ENCODE data around the gene PSORS1C2. TPM values are rescaled to one million over a fixed set of nuclear protein-coding genes. Genes with fewer than 3 reads are reported as not detected.

PSORS1C2 gene
- polyA plus RNA-seq, 1 of the 3 experiments (the other 2 are of a cell fraction) = not detected

DNA sequence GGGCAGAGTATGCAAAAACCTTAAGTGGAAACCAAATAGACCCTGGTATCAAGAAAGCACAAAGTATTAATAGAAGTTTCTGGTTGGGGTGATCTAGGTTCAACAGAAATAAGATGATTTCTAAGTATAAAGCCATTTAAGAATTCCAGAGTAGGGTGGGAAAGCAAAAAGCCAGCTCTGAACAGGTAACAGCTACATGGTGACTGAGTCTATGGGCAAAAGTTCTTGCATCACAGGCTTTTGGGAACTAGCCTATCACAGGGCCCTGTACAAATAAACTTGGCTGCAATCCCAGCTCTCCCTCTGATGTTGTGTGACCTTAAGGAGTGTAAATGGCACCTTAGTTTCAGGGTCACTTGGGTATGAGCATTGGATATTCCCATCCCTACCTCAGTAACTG, 25.1 kb upstream of the PSORS1C2 start:
- Histone ChIP-seq H3K9me2 (no peaks in the 10 kb centered on the region), H3F3A (replicated peaks; ENCODE audit: insufficient read depth) (no peaks in the 10 kb centered on the region), H3K36me3 (replicated peaks in 1 of 2; ENCODE audit: control insufficient read depth in 1 of 2, insufficient read depth in 2 of 2, low read length in 1 of 2) (no peaks in the 10 kb centered on the region), H3K27me3 (ENCODE audit: insufficient read depth) (no peaks in the 10 kb centered on the region), H3K9ac (no peak overlapping the region), H2AFZ (ENCODE audit: low read depth) (no peak overlapping the region), H3K4me2 (no peak overlapping the region), H3K4me1 (ENCODE audit: control insufficient read depth in 1 of 2, insufficient read depth in 2 of 2, low read depth in 1 of 2, low read length in 1 of 2) (peaks cover 0 to 8% of the 10 kb centered on the region in 2 experiments; a peak in 1 of 4 replicates), H3K4me3 (ENCODE audit: low read depth in 2 of 2, low read length in 1 of 2) (no peak overlapping the region), H4K20me1 (ENCODE audit: insufficient read depth) (no peaks in the 10 kb centered on the region), H3K79me2 (ENCODE audit: insufficient read depth) (peaks cover 4% of the 10 kb centered on the region), H3K27ac (ENCODE audit: low read depth in 2 of 2, low read length in 1 of 2) (no peak overlapping the region), H3K9me3 (no peaks in the 10 kb centered on the region)
- ChIA-PET CTCF (no interaction called here), POLR2A (no interaction called here)
- TF ChIP-seq, protein P1, sequence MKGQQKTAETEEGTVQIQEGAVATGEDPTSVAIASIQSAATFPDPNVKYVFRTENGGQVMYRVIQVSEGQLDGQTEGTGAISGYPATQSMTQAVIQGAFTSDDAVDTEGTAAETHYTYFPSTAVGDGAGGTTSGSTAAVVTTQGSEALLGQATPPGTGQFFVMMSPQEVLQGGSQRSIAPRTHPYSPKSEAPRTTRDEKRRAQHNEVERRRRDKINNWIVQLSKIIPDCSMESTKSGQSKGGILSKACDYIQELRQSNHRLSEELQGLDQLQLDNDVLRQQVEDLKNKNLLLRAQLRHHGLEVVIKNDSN (IDR thresholded peaks at IDR 0.05; ENCODE audit: borderline replicate concordance, low read depth) = no peak
- TF ChIP-seq TAF1 (IDR thresholded peaks at IDR 0.05; ENCODE audit: borderline replicate concordance, low read depth, low read length) (no peak), FOSL2 (IDR thresholded peaks at IDR 0.05; ENCODE audit: borderline replicate concordance, low read depth) (no peak), ELF1 (IDR thresholded peaks at IDR 0.05) (no peak), FOXM1 (IDR thresholded peaks at IDR 0.05; ENCODE audit: low read depth) (no peak), RFX5 (IDR thresholded peaks at IDR 0.05; ENCODE audit: low read length) (no peak), JUND (IDR thresholded peaks at IDR 0.05) (no peak), EP300 (IDR thresholded peaks at IDR 0.05; ENCODE audit: borderline replicate concordance in 1 of 2, low read depth in 1 of 2, low read length in 1 of 2) (no peak), TEAD4 (IDR thresholded peaks at IDR 0.05; ENCODE audit: borderline replicate concordance, insufficient read depth) (no peak), CHD2 (IDR thresholded peaks at IDR 0.05; ENCODE audit: low read length, partially characterized antibody) (no peak)
- TF ChIP-seq, protein P2, sequence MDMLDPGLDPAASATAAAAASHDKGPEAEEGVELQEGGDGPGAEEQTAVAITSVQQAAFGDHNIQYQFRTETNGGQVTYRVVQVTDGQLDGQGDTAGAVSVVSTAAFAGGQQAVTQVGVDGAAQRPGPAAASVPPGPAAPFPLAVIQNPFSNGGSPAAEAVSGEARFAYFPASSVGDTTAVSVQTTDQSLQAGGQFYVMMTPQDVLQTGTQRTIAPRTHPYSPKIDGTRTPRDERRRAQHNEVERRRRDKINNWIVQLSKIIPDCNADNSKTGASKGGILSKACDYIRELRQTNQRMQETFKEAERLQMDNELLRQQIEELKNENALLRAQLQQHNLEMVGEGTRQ (IDR thresholded peaks at IDR 0.05; ENCODE audit: borderline replicate concordance, low read depth, low read length) = no peak
- TF ChIP-seq, protein P3, sequence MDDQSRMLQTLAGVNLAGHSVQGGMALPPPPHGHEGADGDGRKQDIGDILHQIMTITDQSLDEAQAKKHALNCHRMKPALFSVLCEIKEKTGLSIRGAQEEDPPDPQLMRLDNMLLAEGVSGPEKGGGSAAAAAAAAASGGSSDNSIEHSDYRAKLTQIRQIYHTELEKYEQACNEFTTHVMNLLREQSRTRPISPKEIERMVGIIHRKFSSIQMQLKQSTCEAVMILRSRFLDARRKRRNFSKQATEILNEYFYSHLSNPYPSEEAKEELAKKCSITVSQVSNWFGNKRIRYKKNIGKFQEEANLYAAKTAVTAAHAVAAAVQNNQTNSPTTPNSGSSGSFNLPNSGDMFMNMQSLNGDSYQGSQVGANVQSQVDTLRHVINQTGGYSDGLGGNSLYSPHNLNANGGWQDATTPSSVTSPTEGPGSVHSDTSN (IDR thresholded peaks at IDR 0.05) = no peak
- DNase-seq = no peak

DNA sequence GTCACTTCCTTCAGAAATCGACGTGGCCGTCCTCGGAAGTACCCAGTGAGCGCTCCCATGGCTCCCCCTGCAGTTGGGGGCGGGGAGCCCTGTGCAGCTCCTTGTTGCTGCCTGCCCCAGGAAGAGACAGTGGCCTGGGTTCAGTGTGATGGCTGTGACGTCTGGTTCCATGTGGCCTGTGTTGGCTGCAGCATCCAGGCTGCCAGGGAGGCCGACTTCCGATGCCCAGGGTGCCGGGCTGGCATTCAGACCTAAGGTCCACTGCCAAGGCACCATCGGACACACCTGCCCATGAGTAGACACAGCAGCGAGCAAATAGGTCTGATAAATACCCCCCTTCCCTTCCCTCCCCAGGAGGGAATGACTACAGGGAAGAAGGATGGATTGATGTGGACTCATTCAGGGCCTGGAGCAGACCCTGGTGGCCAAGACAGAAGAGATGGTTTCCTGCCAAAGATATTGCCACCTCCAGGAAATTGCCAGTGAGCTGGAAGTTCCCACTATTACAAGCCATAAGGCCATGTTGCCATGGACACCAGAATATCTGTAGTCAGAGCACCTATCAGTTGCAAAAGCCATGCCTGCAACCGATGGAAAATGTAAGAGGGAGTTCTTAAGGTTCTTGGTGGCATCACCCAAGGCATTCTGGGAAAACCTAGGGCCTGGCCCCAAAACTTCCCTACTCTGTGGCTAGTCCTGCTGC, 23.7 kb upstream of the PSORS1C2 start:
- Histone ChIP-seq H3K9me3 (no peaks in the 10 kb centered on the region), H3K9me2 (no peaks in the 10 kb centered on the region), H3K27me3 (ENCODE audit: insufficient read depth) (no peaks in the 10 kb centered on the region), H3K4me3 (ENCODE audit: low read depth in 2 of 2, low read length in 1 of 2) (no peak overlapping the region), H3K4me2 (no peak overlapping the region), H3F3A (replicated peaks; ENCODE audit: insufficient read depth) (no peaks in the 10 kb centered on the region), H3K79me2 (ENCODE audit: insufficient read depth) (peaks cover 5% of the 10 kb centered on the region), H3K27ac (ENCODE audit: low read depth in 2 of 2, low read length in 1 of 2) (no peak overlapping the region), H4K20me1 (ENCODE audit: insufficient read depth) (no peaks in the 10 kb centered on the region), H3K36me3 (replicated peaks in 1 of 2; ENCODE audit: control insufficient read depth in 1 of 2, insufficient read depth in 2 of 2, low read length in 1 of 2) (no peaks in the 10 kb centered on the region), H3K9ac (no peak overlapping the region), H2AFZ (ENCODE audit: low read depth) (no peak overlapping the region), H3K4me1 (ENCODE audit: control insufficient read depth in 1 of 2, insufficient read depth in 2 of 2, low read depth in 1 of 2, low read length in 1 of 2) (peaks cover 0 to 12% of the 10 kb centered on the region in 2 experiments; a peak in 1 of 4 replicates)
- 94% methylated on average over 3 of the region's 13 CpGs for WGBS (ENCODE audit: low lambda C conversion rate)
- ChIA-PET CTCF (no interaction called here), POLR2A (no interaction called here)
- no peak for DNase-seq
- TF ChIP-seq RAD21 (IDR thresholded peaks at IDR 0.05; ENCODE audit: low read length) (no peak), GABPA (IDR thresholded peaks at IDR 0.05; ENCODE audit: low read depth) (no peak), MXI1 (IDR thresholded peaks at IDR 0.05; ENCODE audit: low read depth, low read length) (no peak)
